HG03521 (cell line): ENCODE data around the gene METTL5.
"Not testable (repeated sequence)": the region's sequence is repeated elsewhere in the genome, so short reads cannot be mapped to it uniquely, and the experiment has no call there.

Source experiments
- ATAC-seq: cut with Tn5 transposase; IDR thresholded peaks from one replicate; pipeline ENCODE4 v1.9.1; 2021; ENCODE audit warnings: mild to moderate bottlenecking, moderate library complexity; ENCODE audit not compliant: unreplicated experiment

Gene METTL5

DNA sequence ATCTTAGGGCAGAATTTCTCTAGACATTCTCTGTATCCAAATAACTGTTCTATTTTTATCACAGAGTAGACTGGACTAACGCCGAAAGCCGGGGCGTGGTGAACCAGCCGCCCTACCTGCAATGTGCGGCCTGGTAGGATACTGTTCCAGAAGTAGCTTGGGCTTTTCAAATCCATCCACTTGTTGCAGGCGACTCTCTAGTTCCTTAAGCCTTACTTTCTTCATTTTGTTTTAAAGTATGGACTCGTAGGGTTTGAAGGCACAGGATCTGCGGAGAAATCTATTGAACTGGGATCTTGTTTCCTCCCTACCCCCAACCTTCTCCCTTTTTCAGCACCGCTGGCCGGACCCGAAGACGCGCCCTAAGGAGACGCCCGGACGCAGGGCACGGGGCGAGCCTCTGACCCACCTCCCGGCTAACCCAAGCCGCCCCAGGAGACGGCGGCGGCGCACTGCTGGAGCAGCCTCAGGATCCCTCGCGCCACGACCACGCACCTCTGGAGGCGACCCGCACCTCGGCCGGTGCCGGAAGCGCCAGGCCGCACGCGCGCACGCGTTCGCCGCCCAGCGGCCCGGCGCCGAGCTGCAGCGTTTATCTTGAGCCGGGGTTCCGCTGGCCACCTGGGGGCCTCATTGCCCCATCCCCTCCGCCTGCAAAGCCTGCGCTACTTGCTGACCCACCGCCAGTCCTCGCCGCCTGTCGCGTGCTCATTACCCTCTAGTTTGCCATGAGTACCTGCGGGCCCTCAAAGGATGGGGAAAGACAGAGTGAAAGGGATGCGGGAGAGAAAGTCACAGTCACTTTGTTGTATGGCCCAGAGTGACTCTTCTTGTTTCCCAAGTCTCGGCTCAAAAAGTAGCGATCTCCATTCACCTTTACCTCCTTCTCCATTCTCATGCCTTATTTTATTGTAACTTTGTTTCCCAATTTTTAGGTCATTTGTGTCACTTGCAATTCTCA is at the start of gene METTL5:
METTL5 (minus strand) TSS at position 533 of the 961 bp plus-strand sequence; CDS start at position 225, 308 bp downstream.
- peak; percentile 50 for ATAC-seq

DNA sequence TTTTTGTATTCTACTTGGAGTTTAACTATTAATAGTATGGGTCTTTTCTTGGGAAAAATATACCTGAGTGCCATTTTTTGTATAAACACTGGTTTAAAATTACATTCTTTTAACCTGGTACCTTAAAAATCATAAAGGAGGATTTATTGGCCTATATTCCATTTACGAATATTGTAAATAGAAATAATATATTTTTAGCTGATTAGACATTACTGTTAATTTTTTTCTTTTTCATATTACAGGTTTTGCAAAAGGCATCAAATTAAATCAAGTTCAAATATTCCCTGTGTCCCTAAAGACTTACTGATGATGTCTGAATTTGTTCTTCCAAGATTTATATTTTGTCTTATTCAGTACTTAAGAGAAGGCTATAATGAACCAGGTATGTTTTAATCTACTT is 47.3 kb upstream of the METTL5 start:
- no peak for ATAC-seq

DNA sequence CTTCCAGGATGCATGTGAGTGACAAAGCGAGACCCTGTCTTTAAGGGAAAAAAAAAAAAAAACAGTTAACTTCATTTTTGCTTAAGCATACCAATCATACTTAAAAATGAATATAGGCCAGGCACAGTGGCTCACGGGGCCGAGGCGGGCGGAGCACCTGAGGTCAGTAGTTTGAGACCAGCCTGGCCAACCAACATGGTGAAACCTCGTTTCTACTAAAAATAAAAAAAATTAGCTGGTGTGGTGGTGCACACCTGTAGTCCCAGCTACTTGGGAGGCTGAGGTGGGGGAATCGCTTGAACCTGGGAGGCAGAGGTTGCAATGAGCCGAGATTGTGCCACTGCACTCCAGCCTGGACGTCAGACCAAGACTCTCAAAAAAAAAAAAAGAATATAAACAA is 46.7 kb upstream of the METTL5 start:
- not testable (repeated sequence) for ATAC-seq

DNA sequence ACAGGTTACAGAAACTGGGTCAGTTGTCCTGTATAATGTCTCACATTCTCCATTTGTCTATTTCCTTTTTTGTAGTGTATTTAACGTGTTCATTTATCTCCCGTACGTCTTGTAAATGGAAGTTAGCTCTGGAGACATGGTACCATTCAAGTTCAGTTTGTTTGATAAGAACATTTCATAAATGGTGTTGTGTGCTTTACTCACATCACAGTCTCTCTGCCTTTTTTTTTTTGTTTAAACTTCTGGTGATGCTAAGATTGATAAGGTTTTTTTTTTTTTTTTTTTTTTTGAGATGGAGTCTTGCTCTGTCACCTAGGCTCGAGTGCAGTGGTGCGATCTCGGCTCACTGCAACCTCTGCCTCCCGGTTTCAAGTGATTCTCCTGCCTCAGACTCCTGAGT is 44.2 kb upstream of the METTL5 start:
- no peak for ATAC-seq

- ATAC-seq: no peak
Observed at GRCh38 chr2:169867579-169867978, 42.9 kb upstream of the METTL5 start.

GRCh38 chr2:169866230-169866629 is 41.5 kb upstream of the METTL5 start:
- ATAC-seq: not testable (repeated sequence)

- ATAC-seq: no peak
Observed at GRCh38 chr2:169865492-169865891, 40.8 kb upstream of the METTL5 start.

- no peak for ATAC-seq
Observed at GRCh38 chr2:169862816-169863215, 38.1 kb upstream of the METTL5 start.

DNA sequence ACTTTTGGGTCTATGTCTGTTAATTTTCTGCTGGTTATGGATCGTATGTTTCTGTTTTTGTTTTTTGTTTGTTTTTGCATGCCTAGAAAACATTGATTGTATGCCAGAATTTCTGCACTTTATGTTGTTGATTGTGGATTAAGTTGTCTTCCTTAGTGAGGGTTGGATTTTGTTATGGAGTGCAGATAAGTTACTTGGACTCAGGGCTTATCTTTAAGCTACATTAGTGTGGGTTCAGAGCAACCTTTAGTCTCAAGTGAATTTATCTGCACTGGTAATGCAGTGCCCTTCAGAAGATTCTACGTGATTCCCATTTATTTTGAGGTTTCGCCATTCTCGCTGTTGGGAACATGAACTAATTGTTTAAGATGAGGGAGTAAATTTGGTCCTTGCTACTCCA is 35.4 kb upstream of the METTL5 start:
- no peak for ATAC-seq

DNA sequence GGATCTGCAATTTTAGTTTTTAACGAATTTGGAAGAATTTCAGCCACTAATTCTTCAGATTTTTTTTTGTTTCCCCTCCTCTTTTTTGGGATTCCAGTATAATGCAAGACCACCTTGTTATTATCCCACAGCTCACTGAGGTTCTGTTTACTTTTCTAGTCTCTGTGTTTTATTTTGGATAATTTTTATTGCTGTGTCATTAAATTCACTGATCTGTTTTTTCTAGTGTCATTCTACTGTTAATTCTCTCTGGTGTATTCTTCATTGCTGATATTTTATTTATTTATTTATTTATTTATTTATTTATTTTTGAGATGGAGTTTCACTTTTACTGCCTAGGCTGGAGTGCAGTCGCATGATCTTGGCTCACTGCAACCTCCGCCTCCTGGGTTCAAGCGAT is 34.7 kb upstream of the METTL5 start:
- no peak for ATAC-seq

DNA sequence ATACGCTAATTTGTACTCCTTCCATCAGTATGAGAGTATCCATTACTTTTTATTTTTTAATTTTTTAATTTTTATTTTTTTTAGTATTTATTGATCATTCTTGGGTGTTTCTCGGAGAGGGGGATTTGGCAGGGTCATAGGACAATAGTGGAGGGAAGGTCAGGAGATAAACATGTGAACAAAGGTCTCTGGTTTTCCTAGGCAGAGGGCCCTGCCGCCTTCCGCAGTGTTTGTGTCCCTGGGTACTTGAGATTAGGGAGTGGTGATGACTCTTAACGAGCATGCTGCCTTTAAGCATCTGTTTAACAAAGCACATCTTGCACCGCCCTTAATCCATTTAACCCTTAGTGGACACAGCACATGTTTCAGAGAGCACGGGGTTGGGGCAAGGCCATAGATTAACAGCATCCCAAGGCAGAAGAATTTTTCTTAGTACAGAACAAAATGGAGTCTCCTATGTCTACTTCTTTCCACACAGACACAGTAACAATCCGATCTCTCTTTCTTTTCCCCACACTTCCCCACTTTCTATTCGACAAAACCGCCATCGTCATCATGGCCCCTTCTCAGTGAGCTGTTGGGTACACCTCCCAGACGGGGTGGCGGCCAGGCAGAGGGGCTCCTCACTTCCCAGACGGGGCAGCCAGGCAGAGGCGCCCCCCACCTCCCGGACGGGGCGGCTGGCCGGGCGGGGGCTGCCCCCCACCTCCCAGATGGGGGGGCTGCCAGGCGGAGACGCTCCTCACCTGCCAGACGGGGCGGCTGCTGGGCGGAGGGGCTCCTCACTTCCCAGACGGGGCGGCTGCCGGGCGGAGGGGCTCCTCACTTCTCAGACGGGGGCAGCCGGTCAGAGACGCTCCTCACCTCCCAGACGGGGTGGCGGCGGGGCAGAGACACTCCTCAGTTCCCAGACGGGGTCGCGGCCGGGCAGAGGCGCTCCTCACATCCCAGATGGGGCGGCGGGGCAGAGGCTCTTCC is 30.9 kb upstream of the METTL5 start:
- not testable (repeated sequence) for ATAC-seq

DNA sequence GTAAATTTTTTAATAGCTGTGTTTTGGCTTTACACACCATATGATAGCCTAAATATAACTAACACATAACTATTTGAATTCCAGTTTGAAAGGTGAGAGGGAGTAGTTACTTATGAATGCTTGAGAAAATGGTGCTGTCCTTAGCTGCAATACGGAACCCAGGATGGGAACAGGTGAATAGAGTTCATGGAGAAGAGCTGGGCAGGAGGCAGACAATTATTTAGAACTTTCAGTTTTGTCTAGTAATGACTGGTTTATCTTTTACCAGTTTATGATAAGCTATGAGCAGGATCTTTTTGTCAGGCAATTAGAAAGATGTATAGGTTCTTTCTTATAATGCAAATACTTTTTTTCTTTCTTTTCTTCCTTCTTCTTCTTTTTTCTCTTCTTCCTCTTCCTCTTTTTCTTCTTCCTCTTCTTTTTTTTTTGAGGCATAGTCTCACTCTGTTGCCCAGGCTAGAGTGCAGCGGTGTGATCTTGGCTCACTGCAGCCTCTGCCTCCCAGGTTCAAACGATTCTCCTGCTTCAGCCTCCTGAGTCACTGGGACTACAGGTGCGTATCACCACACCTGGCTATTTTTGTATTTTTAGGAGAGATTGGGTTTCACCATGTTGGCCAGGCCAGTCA is 28.4 kb upstream of the METTL5 start:
- ATAC-seq: no peak

DNA sequence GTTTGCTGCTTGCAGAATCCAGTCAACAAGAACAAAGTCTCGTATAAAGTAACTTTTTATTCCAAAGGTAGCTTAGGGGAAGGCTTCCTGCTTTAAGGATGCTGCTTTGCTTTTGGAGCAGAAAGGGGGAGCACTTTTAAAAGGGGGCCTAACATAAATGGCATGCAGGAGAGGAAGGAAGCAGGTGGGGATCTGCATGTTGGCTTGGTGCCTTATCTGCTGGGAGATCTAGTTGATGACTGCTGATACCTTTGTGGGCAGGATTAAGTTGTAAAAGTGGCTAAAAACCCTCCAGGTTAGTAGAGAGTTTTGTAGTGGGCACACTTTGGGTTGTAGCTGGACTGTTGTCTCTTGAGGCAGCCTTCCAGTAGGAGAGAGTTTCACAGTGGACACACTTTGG is 25.0 kb upstream of the METTL5 start:
- no peak for ATAC-seq

DNA sequence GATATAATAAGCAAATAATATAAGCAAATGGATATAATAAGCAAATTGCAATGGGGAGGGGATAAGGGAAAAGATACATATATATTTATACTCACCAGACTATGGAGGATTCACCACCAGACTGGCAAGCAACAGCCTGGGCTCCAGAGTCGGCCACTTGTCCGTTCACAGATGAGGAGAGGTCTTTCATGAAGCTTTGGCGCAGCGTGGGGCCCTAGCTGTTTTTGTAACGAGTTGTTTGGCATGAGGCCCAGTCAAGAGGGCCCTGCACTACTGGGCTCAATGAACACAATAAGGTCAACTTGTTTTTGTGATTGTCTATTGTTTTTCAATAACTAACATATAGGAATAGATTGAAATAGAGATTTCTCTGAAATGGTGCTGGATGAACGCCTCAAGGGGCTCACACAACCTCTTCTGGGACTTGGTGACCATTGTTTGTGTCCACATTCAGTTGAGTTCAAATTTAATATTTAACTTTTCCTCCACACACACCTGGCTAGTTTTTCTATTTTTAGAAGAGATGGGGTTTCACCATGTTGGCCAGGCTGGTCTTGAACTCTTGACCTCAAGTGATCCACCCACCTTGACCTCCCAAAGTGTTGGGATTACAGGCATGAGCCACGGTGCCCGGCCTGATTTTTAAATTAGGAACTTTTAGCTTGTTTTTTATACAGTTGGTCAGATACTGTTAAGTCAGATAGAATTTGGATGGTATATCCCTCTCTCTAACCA is 24.4 kb upstream of the METTL5 start:
- ATAC-seq: not testable (repeated sequence)

GRCh38 chr2:169845016-169845415 is 20.3 kb upstream of the METTL5 start:
- ATAC-seq: no peak

DNA sequence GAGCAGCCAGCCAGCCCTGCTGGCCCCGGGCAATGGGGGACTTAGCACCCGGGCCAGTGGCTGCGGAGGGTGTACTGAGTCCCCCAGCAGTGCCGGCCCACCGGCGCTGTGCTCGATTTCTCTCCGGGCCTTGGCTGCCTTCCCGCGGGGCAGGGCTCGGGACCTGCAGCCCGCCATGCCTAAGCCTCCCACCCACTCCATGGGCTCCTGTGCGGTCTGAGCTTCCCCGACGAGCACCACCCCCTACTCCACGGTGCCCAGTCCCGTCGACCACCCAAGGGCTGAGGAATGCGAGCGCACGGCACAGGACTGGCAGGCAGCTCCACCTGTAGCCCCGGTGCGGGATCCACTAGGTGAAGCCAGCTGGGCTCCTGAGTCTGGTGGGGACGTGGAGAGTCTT is 16.9 kb upstream of the METTL5 start:
- ATAC-seq: not testable (repeated sequence)

DNA sequence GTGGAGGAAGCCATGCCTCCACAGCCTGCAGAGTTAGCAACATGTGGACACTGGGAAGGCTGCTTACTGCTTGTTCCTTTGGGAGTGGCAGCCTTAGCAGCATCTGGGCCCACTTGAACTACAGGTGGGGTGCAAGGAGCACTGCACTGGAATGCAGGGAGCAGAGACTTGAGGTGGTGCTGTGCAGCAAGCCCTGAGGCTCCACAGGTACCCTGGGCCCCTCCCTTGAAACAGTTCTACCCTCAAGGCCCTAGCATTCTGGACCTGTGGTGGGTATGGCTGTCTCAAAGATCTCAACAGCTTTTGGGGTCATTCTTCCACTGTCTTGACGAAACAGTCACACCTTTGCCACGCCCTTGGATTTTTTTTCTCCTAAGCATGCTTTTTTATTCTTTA is 16.0 kb upstream of the METTL5 start:
- ATAC-seq: no peak

- ATAC-seq: no peak
Observed at GRCh38 chr2:169839954-169840746, 15.4 kb upstream of the METTL5 start.

- ATAC-seq: no peak
Observed at GRCh38 chr2:169838743-169839489, 14.2 kb upstream of the METTL5 start.
